Peyer's patch (tissue), 4 donors: Measurements from ENCODE around the gene TNFAIP8L1. TPM values are rescaled to one million over a fixed set of nuclear protein-coding genes. Genes with fewer than 3 reads are reported as not detected.

ENCODE experiments used
- DNase-seq, 3 donors: peaks; one replicate each; pipeline ENCODE4 v3.0.0-alpha.2; 2017 to 2019
- H3K27ac ChIP-seq, 4 donors: fragments of 200-600 bp; sonication (generic); one replicate each; pipeline ENCODE4 v1.5.1; 2016 to 2019
- H3K27me3 ChIP-seq, 2 donors: fragments of 200-600 bp; sonication (generic); one replicate each; pipeline ENCODE4 v1.5.1; 2019
- H3K36me3 ChIP-seq, 3 donors: fragments of 200-600 bp; sonication (generic); one replicate each; pipeline ENCODE4 v1.5.1; 2016 to 2019
- H3K4me1 ChIP-seq, 4 donors: fragments of 200-600 bp; sonication (generic); one replicate each; pipeline ENCODE4 v1.5.1; 2016 to 2019
- H3K4me3 ChIP-seq, 4 donors: fragments of 200-600 bp; sonication (generic); 1 replicate in 3 of 4; 2 replicates in 1 of 4; pipeline ENCODE4 v1.5.1; 2016 to 2019; ENCODE audit warnings: mild to moderate bottlenecking in 1 of 4
- H3K9me3 ChIP-seq, 4 donors: fragments of 200-600 bp; sonication (generic); one replicate each; pipeline ENCODE4 v1.5.1; 2016 to 2019; ENCODE audit warnings: mild to moderate bottlenecking in 1 of 4
- POLR2A ChIP-seq, 2 donors: fragments of 450-650 bp; IDR thresholded peaks; one replicate each; pipeline ENCODE4 v1.5.1; 2017; ENCODE audit warnings: antibody characterized with exemption in 2 of 2, mild to moderate bottlenecking in 2 of 2, moderate library complexity in 2 of 2
- total RNA-seq, 4 donors: library from RNA; depleted of rRNA; stranded (reverse); fragments of >200 nt; gene quantifications; one replicate each; pipeline ENCODE4 v1.1.0, GENCODE V29; 2016
- TF ChIP-seq, protein P1 (sequence below), 6 experiments: fragments of 450-650 bp in 4 of 6; fragments of 200-600 bp in 2 of 6; sonication (generic) in 1 of 6; IDR thresholded peaks; one replicate each; pipeline ENCODE4 v1.5.1; 2017 to 2019; ENCODE audit warnings: antibody characterized with exemption in 6 of 6, mild to moderate bottlenecking in 3 of 6, moderate library complexity in 1 of 6

Gene TNFAIP8L1
- total RNA-seq, 4 donors from 2014 or later: 7.0 to 16.5 (median 11.0) TPM

DNA sequence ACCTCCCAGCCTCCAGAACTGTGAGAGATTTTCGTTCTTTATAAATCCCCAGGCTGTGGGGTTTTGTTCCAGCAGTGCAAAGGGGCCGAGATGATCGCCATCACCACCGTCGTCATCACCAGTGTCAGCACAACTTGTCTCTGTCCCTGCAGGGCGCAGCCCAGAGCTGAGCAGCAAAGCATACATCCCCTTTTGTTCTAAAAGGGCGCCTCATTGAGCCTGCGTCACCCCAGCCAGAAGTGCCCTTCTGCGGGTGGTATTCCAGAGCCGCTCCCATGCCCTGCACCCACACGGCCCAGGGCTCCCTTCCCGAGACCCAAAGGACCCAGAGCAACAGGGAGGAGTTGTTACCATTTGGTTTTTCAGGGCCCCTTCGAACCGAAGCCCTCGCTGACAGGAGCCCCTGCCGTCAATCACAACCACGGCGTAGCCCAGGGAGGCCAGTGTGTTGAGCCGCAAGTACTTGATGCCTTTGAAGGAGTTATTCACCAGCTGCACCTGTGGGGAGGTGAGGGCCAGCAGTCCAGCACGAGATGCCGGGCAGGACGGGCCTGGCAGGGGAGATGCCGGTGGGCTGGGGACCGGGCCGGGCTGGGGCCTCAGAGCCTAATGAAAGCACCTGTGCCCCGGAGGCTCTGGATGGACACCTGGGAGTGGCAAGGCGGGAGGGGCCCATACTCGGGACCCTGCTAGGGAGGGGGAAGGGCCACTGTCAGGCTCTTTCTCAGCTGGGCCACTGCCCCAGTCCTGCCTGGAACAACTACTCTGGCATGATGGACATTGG, 45.2 kb downstream of the TNFAIP8L1 start:
- Histone ChIP-seq H3K36me3 (peaks cover 0 to 81% (median 0%) of the 10 kb centered on the region in 3 donors), H3K27me3 (no peaks in the 10 kb centered on the region)

DNA sequence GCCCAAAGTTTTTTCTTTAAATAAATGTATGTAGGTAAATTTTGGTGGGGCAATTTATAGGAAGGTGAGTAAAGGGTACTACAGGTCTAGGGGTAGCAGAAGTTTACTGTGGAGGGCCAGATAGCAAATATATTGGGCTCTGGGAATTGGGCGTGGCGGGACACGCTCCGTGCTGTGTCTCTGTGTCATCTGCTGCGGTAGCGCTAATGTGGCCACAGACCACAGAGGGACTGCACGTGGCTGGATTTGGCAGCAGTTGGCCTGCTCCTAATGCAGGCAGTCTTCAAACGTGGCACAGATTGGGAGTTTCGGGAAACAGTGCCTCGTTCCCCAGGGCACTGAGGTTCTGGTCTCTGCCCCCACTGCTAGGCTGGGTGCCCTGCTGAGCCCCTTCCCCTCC, 47.4 kb downstream of the TNFAIP8L1 start:
- TF ChIP-seq POLR2A (IDR thresholded peaks at IDR 0.05): no peak
- TF ChIP-seq, protein P1, sequence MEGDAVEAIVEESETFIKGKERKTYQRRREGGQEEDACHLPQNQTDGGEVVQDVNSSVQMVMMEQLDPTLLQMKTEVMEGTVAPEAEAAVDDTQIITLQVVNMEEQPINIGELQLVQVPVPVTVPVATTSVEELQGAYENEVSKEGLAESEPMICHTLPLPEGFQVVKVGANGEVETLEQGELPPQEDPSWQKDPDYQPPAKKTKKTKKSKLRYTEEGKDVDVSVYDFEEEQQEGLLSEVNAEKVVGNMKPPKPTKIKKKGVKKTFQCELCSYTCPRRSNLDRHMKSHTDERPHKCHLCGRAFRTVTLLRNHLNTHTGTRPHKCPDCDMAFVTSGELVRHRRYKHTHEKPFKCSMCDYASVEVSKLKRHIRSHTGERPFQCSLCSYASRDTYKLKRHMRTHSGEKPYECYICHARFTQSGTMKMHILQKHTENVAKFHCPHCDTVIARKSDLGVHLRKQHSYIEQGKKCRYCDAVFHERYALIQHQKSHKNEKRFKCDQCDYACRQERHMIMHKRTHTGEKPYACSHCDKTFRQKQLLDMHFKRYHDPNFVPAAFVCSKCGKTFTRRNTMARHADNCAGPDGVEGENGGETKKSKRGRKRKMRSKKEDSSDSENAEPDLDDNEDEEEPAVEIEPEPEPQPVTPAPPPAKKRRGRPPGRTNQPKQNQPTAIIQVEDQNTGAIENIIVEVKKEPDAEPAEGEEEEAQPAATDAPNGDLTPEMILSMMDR (IDR thresholded peaks at IDR 0.05): no peak
- no peak overlapping the region for H3K4me3 ChIP-seq
- H3K27ac ChIP-seq: no peak overlapping the region
- DNase-seq: no peak
- no peaks in the 10 kb centered on the region for H3K4me1 ChIP-seq
- H3K9me3 ChIP-seq: no peaks in the 10 kb centered on the region
- peaks cover 0 to 90% (median 0%) of the 10 kb centered on the region in 3 donors for H3K36me3 ChIP-seq
- H3K27me3 ChIP-seq: no peaks in the 10 kb centered on the region

More for the DNA sequence above, 45.2 kb downstream of the TNFAIP8L1 start:
- Histone ChIP-seq H3K9me3 (no peaks in the 10 kb centered on the region), H3K4me3 (no peak overlapping the region), H3K27ac (no peak overlapping the region), H3K4me1 (no peaks in the 10 kb centered on the region)
- no peak for DNase-seq
- TF ChIP-seq POLR2A (IDR thresholded peaks at IDR 0.05): no peak
- TF ChIP-seq, protein P1 (IDR thresholded peaks at IDR 0.05): no peak

DNA sequence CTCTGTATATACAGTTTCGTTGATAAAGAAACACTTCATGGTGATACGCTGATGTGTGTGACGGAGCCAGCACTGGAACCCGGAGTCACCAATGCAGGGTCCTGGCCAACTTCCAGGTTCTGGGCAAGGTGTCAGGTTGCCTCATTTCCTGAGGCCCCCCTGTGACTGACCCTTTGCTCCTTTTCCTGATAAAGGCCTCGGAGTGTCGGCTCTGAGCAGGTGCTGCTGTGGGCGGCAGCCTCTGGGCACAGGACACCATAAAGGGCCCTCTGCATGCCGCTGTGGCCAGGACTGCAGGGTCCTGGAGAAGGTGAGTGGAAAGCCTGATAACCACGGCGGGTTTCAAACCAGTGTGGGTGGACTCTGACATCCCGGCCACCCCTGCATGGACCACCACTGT, 48.1 kb downstream of the TNFAIP8L1 start:
- no peaks in the 10 kb centered on the region for H3K4me1 ChIP-seq
- H3K36me3 ChIP-seq: peaks cover 0 to 92% (median 0%) of the 10 kb centered on the region in 3 donors
- DNase-seq: no peak
- TF ChIP-seq POLR2A (IDR thresholded peaks at IDR 0.05): no peak
- TF ChIP-seq, protein P1 (IDR thresholded peaks at IDR 0.05): no peak
- no peak overlapping the region for H3K27ac ChIP-seq
- no peaks in the 10 kb centered on the region for H3K27me3 ChIP-seq
- H3K4me3 ChIP-seq: no peak overlapping the region
- H3K9me3 ChIP-seq: no peaks in the 10 kb centered on the region

DNA sequence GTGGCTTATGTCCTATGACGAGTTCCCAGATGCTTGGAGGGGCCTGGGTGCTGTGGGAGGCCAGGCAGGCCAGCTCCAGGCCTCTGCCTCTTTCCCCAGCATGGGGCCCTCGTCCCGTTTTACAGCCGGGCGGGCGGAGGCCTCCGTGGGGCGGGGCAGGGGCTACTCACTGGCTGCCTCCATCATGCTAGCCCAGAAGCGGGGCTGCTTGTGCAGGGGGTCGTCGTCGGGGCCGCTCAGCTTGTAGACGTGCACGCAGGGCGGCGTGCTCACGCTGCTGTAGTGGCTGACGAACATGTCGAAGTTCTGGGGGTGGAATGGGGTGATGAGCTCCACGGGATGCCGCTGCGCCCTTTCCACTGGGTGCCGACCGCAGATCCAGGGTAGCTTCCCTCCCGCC, 49.3 kb downstream of the TNFAIP8L1 start:
- no peak overlapping the region for H3K27ac ChIP-seq
- TF ChIP-seq, protein P1 (IDR thresholded peaks at IDR 0.05): no peak
- TF ChIP-seq POLR2A (IDR thresholded peaks at IDR 0.05): no peak
- peaks cover 0 to 92% (median 0%) of the 10 kb centered on the region in 3 donors for H3K36me3 ChIP-seq
- no peak overlapping the region for H3K4me3 ChIP-seq
- no peaks in the 10 kb centered on the region for H3K4me1 ChIP-seq
- no peaks in the 10 kb centered on the region for H3K27me3 ChIP-seq
- no peak for DNase-seq
- H3K9me3 ChIP-seq: no peaks in the 10 kb centered on the region

DNA sequence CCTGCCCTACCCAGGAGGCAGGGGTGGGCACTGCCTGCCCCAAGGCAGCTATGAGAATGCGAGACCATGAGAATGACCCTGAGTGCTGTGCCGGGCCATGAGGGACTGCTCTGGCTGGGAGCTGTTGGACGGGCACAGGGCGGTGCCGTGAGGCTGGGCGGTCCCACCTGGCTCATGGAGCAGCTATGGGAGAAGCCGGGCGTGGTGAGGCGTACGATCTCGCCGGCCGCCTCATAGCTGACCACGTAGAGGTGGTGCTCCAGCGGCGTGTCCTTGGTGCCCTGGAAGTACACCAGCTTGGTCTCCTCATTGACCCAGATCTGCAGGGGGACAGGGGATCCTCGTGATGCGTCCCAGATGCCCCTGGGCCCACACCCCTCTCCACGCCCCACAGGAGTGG, 50.1 kb downstream of the TNFAIP8L1 start:
- no peak for DNase-seq
- no peaks in the 10 kb centered on the region for H3K27me3 ChIP-seq
- no peaks in the 10 kb centered on the region for H3K4me1 ChIP-seq
- H3K27ac ChIP-seq: no peak overlapping the region
- H3K4me3 ChIP-seq: no peak overlapping the region
- peaks cover 0 to 92% (median 0%) of the 10 kb centered on the region in 3 donors for H3K36me3 ChIP-seq
- no peaks in the 10 kb centered on the region for H3K9me3 ChIP-seq
- TF ChIP-seq, protein P1 (IDR thresholded peaks at IDR 0.05): no peak
- no peak for TF ChIP-seq POLR2A (IDR thresholded peaks at IDR 0.05)
